Measurements from ENCODE around the gene PTPN1. TPM values are rescaled to one million over a fixed set of nuclear protein-coding genes. Genes with fewer than 3 reads are reported as not detected.
A peak's percentile ranks its signal among the peaks of the same experiment; 100 is the strongest.

The PTPN1 gene
- total and polyA plus RNA-seq, 4 donors: 51.4 to 80.4 (median 64.7) TPM

- 68 to 78% methylated on average over 14 of the region's 14 CpGs for WGBS, 2 donors
- no peaks in the 10 kb centered on the region for H3K27me3 ChIP-seq (ENCODE audit: control insufficient read depth in 3 of 3, insufficient read depth in 3 of 3, low read length in 2 of 3)
- DNase-seq (peak in 1 of 3 donors; percentile 29), ATAC-seq (ENCODE audit: insufficient read depth, low FRiP score) (no peak)
- H3K9ac ChIP-seq (ENCODE audit: insufficient read depth in 1 of 2, low read length in 2 of 2): no peak overlapping the region
- peaks cover 9 to 40% (median 18%) of the 10 kb centered on the region in 4 donors for H3K36me3 ChIP-seq (ENCODE audit: control insufficient read depth in 4 of 4, insufficient read depth in 4 of 4, low read length in 4 of 4)
- no peak overlapping the region for H3K4me3 ChIP-seq
- peak overlapping the region in 1 of 2 donors; percentile 57 for H3K27ac ChIP-seq (ENCODE audit: low read depth in 1 of 2, low read length in 1 of 2)
- TF ChIP-seq CTCF (IDR thresholded peaks at IDR 0.05; ENCODE audit: control extremely low read depth, extremely low read depth): no peak
- H3K4me1 ChIP-seq (ENCODE audit: control insufficient read depth in 5 of 5, insufficient read depth in 5 of 5, low read length in 5 of 5): peaks cover 12 to 21% (median 16%) of the 10 kb centered on the region in 5 donors
- peaks cover 0 to 2% (median 0%) of the 10 kb centered on the region in 4 donors for H3K9me3 ChIP-seq (ENCODE audit: control insufficient read depth in 4 of 4, insufficient read depth in 3 of 4, low read length in 3 of 4)
These were observed 60.0 kb downstream of the PTPN1 start for GRCh38 chr20:50569864-50570836.

GRCh38 chr20:50571466-50571865, 61.3 kb downstream of the PTPN1 start:
- Histone ChIP-seq H3K27ac (ENCODE audit: low read depth in 1 of 2, low read length in 1 of 2) (peak overlapping the region in 1 of 2 donors; percentile 6), H3K36me3 (ENCODE audit: control insufficient read depth in 4 of 4, insufficient read depth in 4 of 4, low read length in 4 of 4) (peaks cover 10 to 35% (median 20%) of the 10 kb centered on the region in 4 donors), H3K9me3 (ENCODE audit: control insufficient read depth in 4 of 4, insufficient read depth in 3 of 4, low read length in 3 of 4) (peaks cover 0 to 2% (median 0%) of the 10 kb centered on the region in 4 donors), H3K4me3 (no peak overlapping the region), H3K27me3 (ENCODE audit: control insufficient read depth in 3 of 3, insufficient read depth in 3 of 3, low read length in 2 of 3) (no peaks in the 10 kb centered on the region), H3K4me1 (ENCODE audit: control insufficient read depth in 5 of 5, insufficient read depth in 5 of 5, low read length in 5 of 5) (peaks cover 12 to 23% (median 16%) of the 10 kb centered on the region in 5 donors), H3K9ac (ENCODE audit: insufficient read depth in 1 of 2, low read length in 2 of 2) (no peak overlapping the region)
- TF ChIP-seq CTCF (IDR thresholded peaks at IDR 0.05; ENCODE audit: control extremely low read depth, extremely low read depth): no peak
- no peak for ATAC-seq (ENCODE audit: insufficient read depth, low FRiP score)
- DNase-seq: no peak
- WGBS, 2 donors: 79 to 92% methylated on average over 2 of the region's 2 CpGs

- peak; percentile 53 to 69 (median 65) for DNase-seq
- Histone ChIP-seq H3K9ac (ENCODE audit: insufficient read depth in 1 of 2, low read length in 2 of 2) (no peak overlapping the region), H3K4me3 (no peak overlapping the region), H3K4me1 (ENCODE audit: control insufficient read depth in 5 of 5, insufficient read depth in 5 of 5, low read length in 5 of 5) (peaks cover 6 to 23% (median 16%) of the 10 kb centered on the region in 5 donors), H3K27ac (ENCODE audit: low read depth in 1 of 2, low read length in 1 of 2) (peak overlapping the region; percentile 58 to 83), H3K9me3 (ENCODE audit: control insufficient read depth in 4 of 4, insufficient read depth in 3 of 4, low read length in 3 of 4) (peaks cover 0 to 2% (median 0%) of the 10 kb centered on the region in 4 donors), H3K36me3 (ENCODE audit: control insufficient read depth in 4 of 4, insufficient read depth in 4 of 4, low read length in 4 of 4) (peaks cover 15 to 39% (median 23%) of the 10 kb centered on the region in 4 donors), H3K27me3 (ENCODE audit: control insufficient read depth in 3 of 3, insufficient read depth in 3 of 3, low read length in 2 of 3) (no peaks in the 10 kb centered on the region)
- TF ChIP-seq CTCF (IDR thresholded peaks at IDR 0.05; ENCODE audit: control extremely low read depth, extremely low read depth): no peak
- no peak for ATAC-seq (ENCODE audit: insufficient read depth, low FRiP score)
- 23 to 32% methylated on average over 6 of the region's 6 CpGs for WGBS, 2 donors
These were observed 63.0 kb downstream of the PTPN1 start for GRCh38 chr20:50572938-50573777.

All from lung (tissue), 12 donors.